GM21717 (cell line): ENCODE data around the gene MYOD1.

Source experiments
- ATAC-seq: cut with Tn5 transposase; IDR thresholded peaks from one replicate; pipeline ENCODE4 v1.9.1; 2021; ENCODE audit warnings: mild to moderate bottlenecking, moderate library complexity; ENCODE audit not compliant: unreplicated experiment

The MYOD1 gene

GRCh38 chr11:17719028-17719937 lies at the start of gene MYOD1:
Gene MYOD1 (plus strand): TSS chr11:17719571. CDS start chr11:17719783, 212 bp downstream.
- ATAC-seq: no peak

DNA sequence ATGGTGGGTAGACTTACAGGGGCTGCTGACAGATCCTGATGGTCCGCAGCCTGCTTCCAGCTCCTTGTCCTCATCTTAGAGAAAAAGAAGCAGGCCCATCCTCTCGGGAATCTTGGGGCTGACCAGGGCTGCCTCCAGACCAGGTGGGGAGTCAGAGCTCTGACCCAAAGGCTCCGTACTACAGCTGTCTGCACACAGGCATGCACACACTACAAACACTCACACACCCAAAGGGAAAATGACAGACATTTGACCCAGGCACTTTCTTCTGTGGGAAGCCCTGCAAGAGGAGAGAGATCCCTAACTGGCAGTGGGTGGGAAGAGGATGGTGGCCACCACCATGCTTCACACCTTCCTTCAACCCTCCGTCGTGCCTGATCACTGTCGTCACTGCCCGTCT lies 46.9 kb upstream of the MYOD1 start:
- no peak for ATAC-seq

- no peak for ATAC-seq
Observed at GRCh38 chr11:17673951-17674350, 45.4 kb upstream of the MYOD1 start.

- no peak for ATAC-seq
Observed at GRCh38 chr11:17682848-17683247, 36.5 kb upstream of the MYOD1 start.

DNA sequence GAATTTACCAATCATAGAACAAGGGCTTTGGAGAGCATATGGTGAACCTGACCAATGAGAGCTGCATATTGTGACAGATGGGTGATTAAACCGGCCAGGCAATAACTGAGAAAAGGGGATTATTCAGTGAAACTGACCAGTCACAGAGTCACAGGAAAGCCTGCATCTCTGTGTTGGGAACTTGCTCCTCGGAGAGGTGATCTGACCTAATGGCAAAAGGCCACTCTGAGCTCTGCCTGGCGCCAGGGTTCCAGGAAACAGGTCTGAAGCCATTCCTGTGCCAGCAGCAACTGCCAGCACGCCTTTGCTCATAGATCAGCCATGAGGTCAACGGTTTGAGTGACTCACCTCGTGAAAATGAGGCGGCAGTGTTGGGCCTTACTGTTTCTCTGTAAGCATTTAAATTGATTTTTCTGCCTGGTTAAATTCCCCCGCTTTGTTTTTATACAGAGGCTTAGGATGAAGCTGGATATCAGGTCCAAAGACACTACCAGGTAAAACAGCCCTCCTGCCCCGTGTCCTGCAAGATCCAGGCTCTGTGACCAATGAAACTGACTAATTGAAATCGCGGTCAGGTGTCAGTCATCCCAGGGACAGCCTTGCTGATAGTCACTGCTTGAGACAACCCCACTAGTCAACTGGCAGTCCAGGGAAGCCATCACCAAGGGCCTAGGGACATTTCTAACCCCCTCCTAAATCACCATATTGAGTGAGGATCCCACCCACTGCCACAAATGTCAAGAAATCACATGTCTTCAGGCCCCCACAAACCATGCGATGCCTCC lies 35.8 kb upstream of the MYOD1 start:
- no peak for ATAC-seq

- no peak for ATAC-seq
Observed at GRCh38 chr11:17684550-17684949, 34.8 kb upstream of the MYOD1 start.

- no peak for ATAC-seq
Observed at GRCh38 chr11:17686231-17686980, 33.0 kb upstream of the MYOD1 start.

GRCh38 chr11:17687946-17688670 lies 31.3 kb upstream of the MYOD1 start:
- ATAC-seq: no peak

- ATAC-seq: no peak
Observed at GRCh38 chr11:17691550-17691949, 27.8 kb upstream of the MYOD1 start.

GRCh38 chr11:17691976-17692375 lies 27.4 kb upstream of the MYOD1 start:
- no peak for ATAC-seq

- ATAC-seq: no peak
Observed at GRCh38 chr11:17692931-17693330, 26.4 kb upstream of the MYOD1 start.

GRCh38 chr11:17693531-17693930 lies 25.8 kb upstream of the MYOD1 start:
- ATAC-seq: no peak

GRCh38 chr11:17694494-17695110 lies 24.8 kb upstream of the MYOD1 start:
- no peak for ATAC-seq

GRCh38 chr11:17695454-17696441 lies 23.6 kb upstream of the MYOD1 start:
- ATAC-seq: no peak

DNA sequence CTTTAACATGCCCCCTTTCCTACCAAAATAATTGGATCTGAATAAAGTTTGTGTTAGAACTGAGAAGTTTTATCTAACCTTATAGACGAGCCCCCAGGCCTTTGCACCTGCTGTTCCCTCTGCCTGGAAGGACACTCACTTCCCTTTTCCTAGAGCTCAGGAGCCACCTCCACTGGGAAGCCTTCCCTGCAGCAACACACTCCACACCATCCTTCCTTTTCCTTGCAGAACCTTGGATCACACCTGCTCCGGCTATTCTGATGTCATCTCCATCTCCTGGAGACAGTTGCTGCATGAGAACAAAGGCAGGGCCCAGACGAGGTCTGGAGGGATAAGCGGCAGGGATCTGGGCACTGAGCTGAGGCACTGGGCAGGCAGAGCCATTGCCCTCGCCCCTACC lies 22.6 kb upstream of the MYOD1 start:
- ATAC-seq: no peak

- ATAC-seq: no peak
Observed at GRCh38 chr11:17697175-17697949, 22.0 kb upstream of the MYOD1 start.

DNA sequence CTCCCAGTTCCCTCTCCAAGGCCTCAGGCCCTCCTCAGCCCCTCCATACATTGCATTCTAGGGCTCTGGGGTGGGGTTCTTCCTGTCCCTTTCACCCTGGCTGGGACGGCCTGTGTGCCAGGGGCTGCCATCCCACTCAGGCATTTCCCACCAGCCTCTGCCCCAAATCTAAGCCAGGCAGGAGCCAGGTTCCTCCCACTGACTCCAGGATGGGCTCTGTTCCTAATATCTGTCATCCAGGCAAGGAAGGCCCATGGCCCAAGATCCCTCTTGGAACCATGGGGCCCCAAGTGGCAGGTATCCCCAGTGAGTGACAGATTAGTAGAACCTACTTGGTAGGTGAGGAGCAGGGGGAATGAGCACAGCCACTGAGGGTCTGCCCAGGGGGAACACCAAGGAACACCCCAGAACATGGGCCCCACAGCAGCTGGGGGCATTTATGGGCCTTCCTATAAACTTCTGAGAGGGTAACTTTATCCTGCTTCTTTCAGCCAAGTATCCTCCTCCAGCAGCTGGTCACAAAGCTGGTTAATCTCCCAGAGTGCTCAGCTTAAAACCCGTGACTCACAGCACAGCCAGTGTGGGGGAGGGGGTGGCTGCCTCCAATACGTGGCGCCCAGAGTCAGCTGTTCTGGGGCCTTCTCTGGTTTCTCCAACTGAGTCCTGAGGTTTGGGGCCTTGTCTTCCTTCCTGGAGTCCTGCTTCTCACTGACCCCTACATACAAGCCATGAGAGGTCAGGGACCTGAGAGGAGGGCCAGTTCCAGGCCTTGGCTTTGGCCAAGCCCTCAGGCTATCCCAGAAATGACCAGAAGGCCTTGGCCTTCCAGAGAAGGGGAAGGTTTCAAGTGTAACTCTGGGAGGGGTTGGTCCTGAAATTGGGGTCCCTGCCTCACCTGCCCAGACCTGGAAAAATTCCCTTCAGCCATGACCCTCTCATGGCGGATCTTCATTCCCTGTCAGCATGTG lies 19.9 kb upstream of the MYOD1 start:
- no peak for ATAC-seq
